Panc1 (cell line): ENCODE data around the gene DMGDH. TPM values are rescaled to one million over a fixed set of nuclear protein-coding genes. Genes with fewer than 3 reads are reported as not detected.

Experiments
- ATAC-seq: fragments of 200-7000 bp; cut with Tn5 transposase; 2 replicates; pipeline ENCODE4 v1.9.1; 2020; ENCODE audit warnings: mild to moderate bottlenecking, moderate library complexity
- BruUV-seq: library from RNA; stranded (reverse); fragments of 400-500 nt; replicated peaks from 2 replicates; lab custom pipeline; 2021; lab: Mats Ljungman, UMichigan
- CTCF ChIA-PET: fragments of 300-600 bp; sonication (Branson Sonifier 250); formaldehyde crosslinking; loops from one replicate; lab custom pipeline; 2022; ENCODE audit warnings: antibody characterized with exemption; lab: Charles Lee
- POLR2A ChIA-PET: fragments of 300-600 bp; sonication (Branson Sonifier 250); formaldehyde crosslinking; loops from one replicate; lab custom pipeline; 2022; ENCODE audit warnings: antibody characterized with exemption; lab: Charles Lee
- DNase-seq: peaks from one replicate; pipeline ENCODE4 v3.0.0-alpha.2; 2010; ENCODE audit warnings: low read depth, low spot score
- H3K27ac ChIP-seq: 2 replicates; pipeline ENCODE4 v1.5.1; 2011; ENCODE audit warnings: mild to moderate bottlenecking, low read length, inconsistent platforms
- H3K27me3 ChIP-seq: fragments of 200-500 bp; sonication (Bioruptor generic); 2 replicates; pipeline ENCODE4 v1.6.0; 2014; ENCODE audit warnings: low read length, inconsistent platforms; ENCODE audit not compliant: control insufficient read depth, insufficient read depth
- H3K36me3 ChIP-seq: fragments of 200-500 bp; sonication (Bioruptor generic); 2 replicates; pipeline ENCODE4 v1.5.1; 2014; ENCODE audit warnings: inconsistent platforms, mild to moderate bottlenecking, low read length, moderate library complexity; ENCODE audit not compliant: control insufficient read depth, insufficient read depth
- H3K4me1 ChIP-seq: 2 replicates; pipeline ENCODE4 v1.5.1; 2011; ENCODE audit warnings: inconsistent platforms, mild to moderate bottlenecking, low read length, moderate library complexity; ENCODE audit not compliant: control insufficient read depth, insufficient read depth
- H3K4me3 ChIP-seq, 2 experiments: 2 replicates each; pipeline ENCODE4 v1.5.1; 2011 to 2012; ENCODE audit warnings: low read depth in 2 of 2, low read length in 2 of 2, mild to moderate bottlenecking in 2 of 2, inconsistent platforms in 1 of 2, moderate library complexity in 1 of 2
- H3K9me3 ChIP-seq: fragments of 200-500 bp; sonication (Bioruptor generic); 2 replicates; pipeline ENCODE4 v1.5.1; 2014; ENCODE audit warnings: low read depth, mild to moderate bottlenecking, inconsistent platforms, low read length, moderate library complexity; ENCODE audit not compliant: control insufficient read depth, insufficient read depth
- CTCF ChIP-seq: fragments of 450-650 bp; IDR thresholded peaks from 2 replicates; pipeline ENCODE4 v1.5.1; 2017; ENCODE audit warnings: mild to moderate bottlenecking
- POLR2AphosphoS5 ChIP-seq: IDR thresholded peaks from 2 replicates; pipeline ENCODE4 v1.6.1; 2012; ENCODE audit warnings: mild to moderate bottlenecking, low read depth, low read length, moderate library complexity
- REST ChIP-seq, 2 experiments: IDR thresholded peaks; 2 replicates each; pipeline ENCODE4 v1.6.1; 2011 to 2012; ENCODE audit warnings: low read depth in 2 of 2, control low read depth in 1 of 2, low read length in 1 of 2, mild to moderate bottlenecking in 1 of 2, moderate library complexity in 1 of 2; ENCODE audit not compliant: insufficient read depth in 1 of 2
- SIN3A ChIP-seq: IDR thresholded peaks from 2 replicates; pipeline ENCODE4 v1.6.1; 2012; ENCODE audit warnings: low read depth, mild to moderate bottlenecking, low read length, moderate library complexity, borderline replicate concordance; ENCODE audit not compliant: insufficient read depth
- TCF7L2 ChIP-seq: IDR thresholded peaks from 2 replicates; pipeline ENCODE4 v1.6.1; 2011; ENCODE audit warnings: mild to moderate bottlenecking, low read depth, low read length, inconsistent platforms
- in situ Hi-C: cut with HindIII; loops from 2 replicates; pipeline ENCODE4 v1.10.0; 2016; ENCODE audit warnings: low sequenced_read_pairs, low pct_unique_long_range_greater_than_20kb
- intact Hi-C: fragments of 100-400 bp; cut with micrococcal nuclease; formaldehyde crosslinking; loops from one replicate; pipeline ENCODE4 v1.10.0; 2022; ENCODE audit not compliant: unreplicated experiment
- total RNA-seq: library from RNA; stranded (reverse); gene quantifications from one replicate; pipeline ENCODE4 v1.2.1, GENCODE V29; 2021; ENCODE audit not compliant: unreplicated experiment

Gene DMGDH
- total RNA-seq, 1 experiment from 2014 or later = 0.54 TPM

- no peak for TF ChIP-seq CTCF
- no peak for TF ChIP-seq POLR2AphosphoS5
- no peak for TF ChIP-seq SIN3A
- TF ChIP-seq TCF7L2 = no peak
- TF ChIP-seq REST (IDR thresholded peaks at IDR 0.05; ENCODE audit: insufficient read depth in 1 of 2, low read depth in 2 of 2, low read length in 1 of 2) = no peak
- intact Hi-C loops = no loop called here
- no TSS peak for BruUV-seq
- DNase-seq (no peak), ATAC-seq (no peak)
- Histone ChIP-seq H3K9me3 (no peaks in the 10 kb centered on the region), H3K36me3 (no peaks in the 10 kb centered on the region), H3K27ac (no peak overlapping the region), H3K27me3 (no peaks in the 10 kb centered on the region), H3K4me1 (no peaks in the 10 kb centered on the region), H3K4me3 (no peak overlapping the region)
- CTCF ChIA-PET = no interaction called here
- POLR2A ChIA-PET = interaction anchor here (0.6 kb wide), 1 partner anchor 47 kb away, joined by 3 read pairs; no protein-coding TSS in a partner anchor
- in situ Hi-C loops = no loop called here
These were observed 94.4 kb downstream of the DMGDH start for GRCh38 chr5:78975035-78975434.

GRCh38 chr5:78974601-78975000 lies 94.9 kb downstream of the DMGDH start:
- no peaks in the 10 kb centered on the region for H3K27me3 ChIP-seq
- POLR2A ChIA-PET = no interaction called here
- no peak overlapping the region for H3K27ac ChIP-seq
- H3K9me3 ChIP-seq = no peaks in the 10 kb centered on the region
- H3K36me3 ChIP-seq = no peaks in the 10 kb centered on the region
- intact Hi-C loops = no loop called here
- H3K4me1 ChIP-seq = no peaks in the 10 kb centered on the region
- in situ Hi-C loops = no loop called here
- no peak for TF ChIP-seq TCF7L2
- TF ChIP-seq REST (IDR thresholded peaks at IDR 0.05; ENCODE audit: insufficient read depth in 1 of 2, low read depth in 2 of 2, low read length in 1 of 2) = no peak
- TF ChIP-seq SIN3A = no peak
- TF ChIP-seq CTCF = no peak
- TF ChIP-seq POLR2AphosphoS5 = no peak
- H3K4me3 ChIP-seq = no peak overlapping the region
- BruUV-seq = no TSS peak
- ATAC-seq (no peak), DNase-seq (no peak)
- CTCF ChIA-PET = no interaction called here
